HepG2 (cell line): ENCODE measurements around the gene SALL2. TPM values are rescaled to one million over a fixed set of nuclear protein-coding genes. Genes with fewer than 3 reads are reported as not detected.

ENCODE experiments used
- DNMT3B ChIP-seq: conservative IDR thresholded peaks from 2 replicates; pipeline ENCODE4 v1.6.1; 2016; ENCODE audit warnings: missing biosample characterization, control low read depth
- HIC2 ChIP-seq: sonication (generic); formaldehyde crosslinking; IDR thresholded peaks from 2 replicates; pipeline ENCODE4 v1.9.0; 2022; ENCODE audit warnings: low read depth, missing genetic modification reagents
- HOMEZ ChIP-seq: IDR thresholded peaks from 2 replicates; pipeline ENCODE4 v1.6.1; 2016; ENCODE audit warnings: low read depth
- KLF6 ChIP-seq: IDR thresholded peaks from 2 replicates; pipeline ENCODE4 v1.8.0; 2016; ENCODE audit warnings: missing biosample characterization, missing genetic modification reagents
- LCORL ChIP-seq, 2 experiments: fragments of 450-650 bp in 1 of 2; sonication (generic) in 1 of 2; formaldehyde crosslinking in 1 of 2; IDR thresholded peaks; 2 replicates each; pipeline versions ENCODE4 v1.5.0 to v1.6.1; 2017 to 2020; ENCODE audit warnings: antibody characterized with exemption in 1 of 2, missing genetic modification reagents in 1 of 2
- MED8 ChIP-seq: sonication (generic); formaldehyde crosslinking; IDR thresholded peaks from 2 replicates; pipeline ENCODE4 v1.8.1; 2023; ENCODE audit warnings: mild to moderate bottlenecking, missing genetic modification reagents; ENCODE audit not compliant: insufficient replicate concordance
- MYPOP ChIP-seq: sonication (generic); formaldehyde crosslinking; IDR thresholded peaks from 2 replicates; pipeline ENCODE4 v1.8.1; 2023; ENCODE audit warnings: mild to moderate bottlenecking, moderate library complexity, missing genetic modification reagents
- NFE2 ChIP-seq: sonication (generic); formaldehyde crosslinking; IDR thresholded peaks from 2 replicates; pipeline ENCODE4 v1.4.0; 2020; ENCODE audit warnings: missing genetic modification reagents
- NFYB ChIP-seq: sonication (generic); formaldehyde crosslinking; IDR thresholded peaks from 2 replicates; pipeline ENCODE4 v1.4.0; 2020; ENCODE audit warnings: missing genetic modification reagents
- SALL2 ChIP-seq: sonication (generic); formaldehyde crosslinking; IDR thresholded peaks from 2 replicates; pipeline ENCODE4 v1.8.1; 2023; ENCODE audit warnings: mild to moderate bottlenecking, missing genetic modification reagents, inconsistent platforms
- SETDB1 ChIP-seq: sonication (generic); formaldehyde crosslinking; IDR thresholded peaks from 2 replicates; pipeline ENCODE4 v1.5.1; 2020; ENCODE audit warnings: missing genetic modification reagents, mild to moderate bottlenecking, borderline replicate concordance
- SMC3 ChIP-seq: IDR thresholded peaks from 2 replicates; pipeline ENCODE4 v1.6.1; 2011; ENCODE audit warnings: low read length, improper control_type of control experiment
- TBX3 ChIP-seq: fragments of 450-650 bp; IDR thresholded peaks from 2 replicates; pipeline ENCODE4 v1.6.1; 2017; ENCODE audit warnings: antibody characterized with exemption, mild to moderate bottlenecking, inconsistent platforms, borderline replicate concordance
- THAP8 ChIP-seq: sonication (generic); formaldehyde crosslinking; IDR thresholded peaks from 2 replicates; pipeline ENCODE4 v1.5.1; 2020; ENCODE audit warnings: missing genetic modification reagents, mild to moderate bottlenecking, borderline replicate concordance
- ZBTB21 ChIP-seq: sonication (generic); formaldehyde crosslinking; IDR thresholded peaks from 2 replicates; pipeline ENCODE4 v1.4.0; 2020; ENCODE audit warnings: missing genetic modification reagents
- ZNF143 ChIP-seq: sonication (generic); formaldehyde crosslinking; IDR thresholded peaks from 2 replicates; pipeline ENCODE4 v1.4.0; 2020; ENCODE audit warnings: missing genetic modification reagents
- ZNF230 ChIP-seq: sonication (generic); formaldehyde crosslinking; IDR thresholded peaks from 2 replicates; pipeline ENCODE4 v1.4.0; 2020; ENCODE audit warnings: mild to moderate bottlenecking, missing genetic modification reagents
- ZNF33B ChIP-seq: sonication (generic); formaldehyde crosslinking; IDR thresholded peaks from 2 replicates; pipeline ENCODE4 v1.5.1; 2020; ENCODE audit warnings: mild to moderate bottlenecking, missing genetic modification reagents
- ZNF564 ChIP-seq: sonication (generic); formaldehyde crosslinking; IDR thresholded peaks from 2 replicates; pipeline ENCODE4 v1.8.1; 2023; ENCODE audit warnings: mild to moderate bottlenecking, missing genetic modification reagents
- ZNF605 ChIP-seq: sonication (generic); formaldehyde crosslinking; IDR thresholded peaks from 2 replicates; pipeline ENCODE4 v1.8.0; 2022; ENCODE audit warnings: mild to moderate bottlenecking, missing genetic modification reagents
- ZNF619 ChIP-seq: sonication (generic); formaldehyde crosslinking; IDR thresholded peaks from 2 replicates; pipeline ENCODE4 v1.4.0; 2020; ENCODE audit warnings: mild to moderate bottlenecking, missing genetic modification reagents
- ZNF704 ChIP-seq: sonication (generic); formaldehyde crosslinking; IDR thresholded peaks from 2 replicates; pipeline ENCODE4 v1.8.1; 2023; ENCODE audit warnings: mild to moderate bottlenecking, inconsistent platforms, moderate library complexity, missing genetic modification reagents, borderline replicate concordance
- ZNF839 ChIP-seq: sonication (generic); formaldehyde crosslinking; IDR thresholded peaks from 2 replicates; pipeline ENCODE4 v1.4.0; 2020; ENCODE audit warnings: missing genetic modification reagents, mild to moderate bottlenecking, borderline replicate concordance
- ZSCAN31 ChIP-seq: sonication (generic); formaldehyde crosslinking; IDR thresholded peaks from 2 replicates; pipeline ENCODE4 v1.5.0; 2020; ENCODE audit warnings: low read depth, mild to moderate bottlenecking, missing genetic modification reagents
- polyA plus RNA-seq, 8 experiments: library from polyadenylated mRNA; depleted of rRNA in 3 of 8; stranded (reverse) in 7 of 8; unstranded in 1 of 8; fragments of >200 nt; fragmentation: Illumina TruSeq in 4 of 8; extraction: Trizol in 4 of 8; gene quantifications; 2 replicates each; pipeline versions ENCODE4 v1.2.1 to v1.2.3, GENCODE V29; 2011 to 2016; ENCODE audit warnings: low read depth in 4 of 8, missing spikeins in 1 of 8, mixed read lengths in 1 of 8; ENCODE audit not compliant: insufficient read depth in 1 of 8
- total RNA-seq, 5 experiments: library from RNA; depleted of rRNA; stranded (reverse); fragments of >200 nt; fragmentation: Illumina TruSeq; extraction: Trizol; gene quantifications; 2 replicates each; pipeline ENCODE4 v1.2.3, GENCODE V29; 2016; ENCODE audit warnings: low read depth in 1 of 5

Gene SALL2
- total and polyA plus RNA-seq, 2 of the 13 experiments (the other 11 are each of a cell fraction or from before 2014, with no cell fraction given): 4.9 to 5.8 TPM

GRCh38 chr14:21528381-21529348 is 2.5 kb upstream of the SALL2 start (continued):
- TF ChIP-seq ZNF704 (CRISPR knock-in tag): no peak
- peak; percentile 29; the same call in 1 of the 2 replicates for TF ChIP-seq MYPOP (CRISPR knock-in tag)
- TF ChIP-seq ZNF33B (CRISPR knock-in tag): no peak
- TF ChIP-seq DNMT3B: no peak
- no peak for TF ChIP-seq ZNF605 (CRISPR knock-in tag)
- no peak for TF ChIP-seq LCORL (IDR thresholded peaks at IDR 0.05)
- TF ChIP-seq LCORL (CRISPR knock-in tag; IDR thresholded peaks at IDR 0.05): no peak
- no peak for TF ChIP-seq SALL2 (CRISPR knock-in tag)
- TF ChIP-seq TBX3: no peak
- peak; percentile 46; the same call in 1 of the 2 replicates for TF ChIP-seq ZNF564 (CRISPR knock-in tag)
- no peak for TF ChIP-seq ZNF143 (CRISPR knock-in tag)
- TF ChIP-seq ZSCAN31 (CRISPR knock-in tag): no peak
- no peak; the same call in 1 of the 2 replicates for TF ChIP-seq HIC2 (CRISPR knock-in tag)
- no peak for TF ChIP-seq KLF6
- peak; percentile 86; the same call in 1 of the 2 replicates for TF ChIP-seq ZBTB21 (CRISPR knock-in tag)
- no peak for TF ChIP-seq SMC3
- peak; percentile 32; the same call in 1 of the 2 replicates for TF ChIP-seq NFYB (CRISPR knock-in tag)
- TF ChIP-seq HOMEZ (CRISPR knock-in tag): peak; percentile 90
- no peak for TF ChIP-seq ZNF839 (CRISPR knock-in tag)
- no peak for TF ChIP-seq THAP8
- no peak for TF ChIP-seq NFE2
- TF ChIP-seq ZNF230 (CRISPR knock-in tag): no peak
- no peak for TF ChIP-seq ZNF619 (CRISPR knock-in tag)
- TF ChIP-seq MED8: no peak
- TF ChIP-seq SETDB1 (CRISPR knock-in tag): no peak
